ENCODE measurements around the gene GOLIM4.

- TF ChIP-seq, protein P1, sequence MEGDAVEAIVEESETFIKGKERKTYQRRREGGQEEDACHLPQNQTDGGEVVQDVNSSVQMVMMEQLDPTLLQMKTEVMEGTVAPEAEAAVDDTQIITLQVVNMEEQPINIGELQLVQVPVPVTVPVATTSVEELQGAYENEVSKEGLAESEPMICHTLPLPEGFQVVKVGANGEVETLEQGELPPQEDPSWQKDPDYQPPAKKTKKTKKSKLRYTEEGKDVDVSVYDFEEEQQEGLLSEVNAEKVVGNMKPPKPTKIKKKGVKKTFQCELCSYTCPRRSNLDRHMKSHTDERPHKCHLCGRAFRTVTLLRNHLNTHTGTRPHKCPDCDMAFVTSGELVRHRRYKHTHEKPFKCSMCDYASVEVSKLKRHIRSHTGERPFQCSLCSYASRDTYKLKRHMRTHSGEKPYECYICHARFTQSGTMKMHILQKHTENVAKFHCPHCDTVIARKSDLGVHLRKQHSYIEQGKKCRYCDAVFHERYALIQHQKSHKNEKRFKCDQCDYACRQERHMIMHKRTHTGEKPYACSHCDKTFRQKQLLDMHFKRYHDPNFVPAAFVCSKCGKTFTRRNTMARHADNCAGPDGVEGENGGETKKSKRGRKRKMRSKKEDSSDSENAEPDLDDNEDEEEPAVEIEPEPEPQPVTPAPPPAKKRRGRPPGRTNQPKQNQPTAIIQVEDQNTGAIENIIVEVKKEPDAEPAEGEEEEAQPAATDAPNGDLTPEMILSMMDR (IDR thresholded peaks at IDR 0.05): no peak
- TF ChIP-seq ZFX (IDR thresholded peaks at IDR 0.05; ENCODE audit: borderline replicate concordance): no peak
Observed at GRCh38 chr3:168051070-168051469, 44.7 kb downstream of the GOLIM4 start.
